GM11168 (cell line): ENCODE measurements around the gene HSDL1.

Experiments
- in situ Hi-C: fragments of 300-500 bp; cut with MboI; formaldehyde crosslinking; loops from one replicate; pipeline ENCODE4 v1.12.0; 2022; ENCODE audit warnings: low sequenced_read_pairs; ENCODE audit not compliant: unreplicated experiment

HSDL1 gene

GRCh38 chr16:84144859-84145639 lies at the start of gene HSDL1, which contains the start of gene DNAAF1:
Gene HSDL1, minus strand, starts transcription at chr16:84145177. Its CDS starts 13,856 bp downstream, at chr16:84131321.
Gene DNAAF1, plus strand, starts transcription at chr16:84145308. Its CDS starts 133 bp downstream, at chr16:84145441.
- in situ Hi-C loops: no loop called here

GRCh38 chr16:84194018-84194417 lies 49.0 kb upstream of the HSDL1 start:
- in situ Hi-C loops: loop anchor here (25.0 kb wide), 1 partner anchor 232 kb away; the partner anchor contains the start of genes NECAB2 and OSGIN1

- in situ Hi-C loops: loop anchor here (25.0 kb wide), 1 partner anchor 231 kb away; the partner anchor contains the start of genes NECAB2 and OSGIN1
These were observed 48.5 kb upstream of the HSDL1 start for GRCh38 chr16:84193480-84193879.

DNA sequence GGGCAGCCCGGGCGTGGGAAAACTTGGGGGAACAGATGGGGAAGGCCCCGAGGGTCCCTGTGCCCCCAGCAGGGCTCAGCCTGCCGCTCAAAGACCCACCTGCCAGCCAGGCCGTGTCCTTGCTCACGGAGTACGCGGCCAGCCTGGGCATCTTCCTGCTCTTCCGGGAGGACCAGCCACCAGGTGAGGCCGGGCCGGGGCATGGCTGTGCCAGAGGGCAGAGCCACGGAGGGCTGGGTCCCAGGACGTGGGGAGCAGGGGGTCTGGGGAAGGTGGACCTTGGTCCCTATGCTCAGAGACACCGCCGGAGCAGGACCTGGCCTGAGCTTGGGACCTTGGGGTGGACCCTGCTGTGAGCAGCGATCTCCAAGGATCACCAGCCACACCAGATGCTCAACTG lies 46.5 kb upstream of the HSDL1 start:
- in situ Hi-C loops: loop anchor here (25.0 kb wide), 1 partner anchor 229 kb away; the partner anchor contains the start of genes NECAB2 and OSGIN1

DNA sequence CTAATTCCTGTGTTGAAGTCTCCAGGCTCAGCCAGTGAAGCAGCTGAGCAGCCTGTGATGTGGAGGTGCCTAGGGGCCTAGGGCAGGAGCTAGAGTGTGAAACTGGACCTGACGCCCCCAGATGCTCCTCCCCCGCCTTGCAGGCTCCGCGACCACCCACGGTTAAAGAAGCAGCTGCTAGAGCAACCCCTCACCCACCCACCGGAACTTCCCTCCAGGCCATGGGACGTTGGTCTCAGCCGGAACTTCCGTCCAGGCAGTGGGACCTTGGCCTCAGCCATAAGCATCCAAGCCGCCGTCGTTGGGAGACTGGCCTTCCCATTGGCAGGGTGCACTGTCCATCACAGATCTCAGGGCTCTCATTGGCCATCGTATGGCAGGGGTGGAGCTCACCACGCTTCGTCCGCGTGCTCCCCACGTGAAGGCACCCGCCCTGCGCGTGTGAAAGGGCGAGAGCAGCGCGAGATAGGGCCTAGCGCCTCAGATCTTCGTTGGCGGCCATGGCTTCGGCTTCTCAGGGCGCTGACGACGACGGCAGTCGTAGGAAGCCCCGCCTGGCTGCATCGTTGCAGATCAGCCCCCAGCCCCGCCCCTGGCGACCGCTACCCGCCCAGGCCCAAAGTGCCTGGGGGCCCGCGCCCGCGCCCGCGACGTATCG lies 45.9 kb upstream of the HSDL1 start, which contains the start of gene ADAD2:
Gene ADAD2 (plus strand): TSS at position 427 of the 658 bp plus-strand sequence. CDS start 74 bp downstream, at position 501.
- in situ Hi-C loops: loop anchor here (25.0 kb wide), 1 partner anchor 229 kb away; the partner anchor contains the start of genes NECAB2 and OSGIN1

GRCh38 chr16:84186685-84187437 lies 41.9 kb upstream of the HSDL1 start, which contains the start of gene TAF1C:
Gene TAF1C, minus strand, starts transcription at chr16:84187057. Its CDS starts 2,069 bp downstream, at chr16:84184988.
- in situ Hi-C loops: loop anchor here (25.0 kb wide), 1 partner anchor 225 kb away; the partner anchor contains the start of genes NECAB2 and OSGIN1

GRCh38 chr16:84184775-84185174 lies 39.8 kb upstream of the HSDL1 start:
- in situ Hi-C loops: loop anchor here (25.0 kb wide), 1 partner anchor 222 kb away; the partner anchor contains the start of genes NECAB2 and OSGIN1

GRCh38 chr16:84183911-84184591 lies 39.1 kb upstream of the HSDL1 start:
- in situ Hi-C loops: loop anchor here (25.0 kb wide), 1 partner anchor 222 kb away; the partner anchor contains the start of genes NECAB2 and OSGIN1

DNA sequence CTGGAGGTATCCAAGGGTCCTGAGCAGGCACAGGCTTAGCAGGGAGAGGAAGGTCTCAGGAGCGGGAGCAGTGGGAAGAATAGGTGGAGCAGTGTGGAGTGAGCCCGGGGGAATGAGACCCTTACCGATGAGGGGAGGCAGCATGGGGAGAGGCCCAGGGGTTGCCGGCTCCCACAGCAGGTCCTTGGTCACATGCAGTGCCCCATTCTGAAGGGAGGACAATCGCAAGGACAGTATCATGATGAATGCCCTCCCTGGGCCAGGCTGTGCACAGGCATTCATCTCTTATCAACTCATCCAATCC lies 38.5 kb upstream of the HSDL1 start:
- in situ Hi-C loops: loop anchor here (25.0 kb wide), 1 partner anchor 221 kb away; the partner anchor contains the start of genes NECAB2 and OSGIN1

DNA sequence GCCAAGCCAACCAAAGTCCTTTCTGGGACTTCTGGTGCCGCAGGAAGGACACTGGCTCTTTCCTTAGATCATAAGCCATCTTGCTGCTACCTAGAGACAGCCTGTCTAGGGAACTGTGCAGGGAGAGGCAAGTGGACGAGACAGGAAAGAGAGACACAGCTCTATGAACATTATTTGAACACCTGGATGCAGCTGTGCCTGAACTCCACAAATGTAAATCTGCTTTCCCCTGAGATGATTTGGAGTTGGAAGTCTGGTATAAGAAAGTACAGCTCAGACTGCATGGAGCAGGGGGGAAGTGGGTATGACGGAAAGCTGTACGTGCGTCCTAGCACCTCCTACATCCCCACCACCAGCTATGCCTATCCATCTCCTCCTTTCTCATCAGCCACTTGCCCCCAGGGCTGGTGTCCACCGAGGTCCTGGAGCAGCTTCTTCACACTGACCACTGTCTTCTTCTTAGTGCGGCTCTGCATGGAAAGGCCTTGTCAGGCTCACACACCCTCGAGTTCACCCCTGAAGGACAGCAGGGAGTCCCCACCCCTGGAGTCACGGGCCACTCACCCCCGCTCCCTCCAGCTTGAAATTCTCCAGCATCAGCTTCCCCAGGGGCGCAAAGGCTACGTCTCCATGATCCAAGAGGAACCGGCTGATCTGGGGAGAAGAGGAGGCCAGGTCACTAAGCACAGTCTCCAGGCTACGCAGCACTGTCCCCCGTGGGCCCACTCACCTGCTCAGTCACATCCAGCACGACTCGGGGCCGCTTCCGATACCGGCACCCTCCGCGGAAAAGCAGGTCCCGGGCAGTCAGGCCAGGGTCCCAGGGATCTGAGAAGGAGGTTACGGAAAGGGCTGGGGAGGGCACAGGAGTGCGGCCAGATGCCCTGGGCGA lies 37.9 kb upstream of the HSDL1 start:
- in situ Hi-C loops: loop anchor here (25.0 kb wide), 1 partner anchor 221 kb away; the partner anchor contains the start of genes NECAB2 and OSGIN1

GRCh38 chr16:84182104-84182503 lies 37.1 kb upstream of the HSDL1 start:
- in situ Hi-C loops: loop anchor here (25.0 kb wide), 1 partner anchor 220 kb away; the partner anchor contains the start of genes NECAB2 and OSGIN1

DNA sequence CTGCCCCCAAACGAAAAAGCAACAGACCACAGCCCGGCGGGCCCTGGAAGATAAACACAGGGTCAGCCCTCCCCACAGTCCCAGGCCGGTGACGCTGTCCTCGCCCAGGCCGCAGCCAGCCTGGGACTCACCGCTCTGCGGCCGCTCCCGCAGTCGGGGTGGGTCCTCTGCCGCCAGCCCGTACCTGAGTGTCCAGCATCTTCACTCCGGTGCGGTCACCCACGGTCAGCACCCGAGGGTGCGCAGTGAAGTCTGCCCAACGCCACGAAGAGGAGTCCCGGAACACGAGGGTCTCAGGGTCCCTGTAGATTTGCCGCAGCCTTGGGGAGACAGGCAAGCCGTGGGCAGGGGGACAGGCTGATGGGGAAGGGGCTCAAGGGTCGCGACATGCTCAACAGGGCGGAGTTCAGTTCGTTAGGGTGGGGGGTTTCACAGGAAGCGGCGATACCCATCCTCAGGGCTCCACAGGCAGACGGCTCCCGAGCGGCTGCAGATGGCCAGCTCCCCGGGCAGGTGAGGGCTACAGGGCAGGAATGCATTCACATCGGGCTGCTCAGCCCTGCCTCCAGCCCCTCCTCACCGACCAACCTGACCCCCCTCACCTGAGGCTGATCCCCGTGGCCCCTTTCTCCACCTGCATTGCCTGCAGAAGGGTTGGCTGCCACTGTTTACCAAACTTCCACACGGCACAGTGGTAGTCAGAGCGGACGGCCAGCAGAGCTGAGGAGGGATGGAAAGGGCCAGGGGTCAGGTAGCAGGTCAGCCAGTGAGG lies 36.4 kb upstream of the HSDL1 start:
- in situ Hi-C loops: loop anchor here (25.0 kb wide), 1 partner anchor 219 kb away; the partner anchor contains the start of genes NECAB2 and OSGIN1

- in situ Hi-C loops: loop anchor here (25.0 kb wide), 1 partner anchor 218 kb away; the partner anchor contains the start of genes NECAB2 and OSGIN1
These were observed 35.7 kb upstream of the HSDL1 start for GRCh38 chr16:84180519-84181140.

DNA sequence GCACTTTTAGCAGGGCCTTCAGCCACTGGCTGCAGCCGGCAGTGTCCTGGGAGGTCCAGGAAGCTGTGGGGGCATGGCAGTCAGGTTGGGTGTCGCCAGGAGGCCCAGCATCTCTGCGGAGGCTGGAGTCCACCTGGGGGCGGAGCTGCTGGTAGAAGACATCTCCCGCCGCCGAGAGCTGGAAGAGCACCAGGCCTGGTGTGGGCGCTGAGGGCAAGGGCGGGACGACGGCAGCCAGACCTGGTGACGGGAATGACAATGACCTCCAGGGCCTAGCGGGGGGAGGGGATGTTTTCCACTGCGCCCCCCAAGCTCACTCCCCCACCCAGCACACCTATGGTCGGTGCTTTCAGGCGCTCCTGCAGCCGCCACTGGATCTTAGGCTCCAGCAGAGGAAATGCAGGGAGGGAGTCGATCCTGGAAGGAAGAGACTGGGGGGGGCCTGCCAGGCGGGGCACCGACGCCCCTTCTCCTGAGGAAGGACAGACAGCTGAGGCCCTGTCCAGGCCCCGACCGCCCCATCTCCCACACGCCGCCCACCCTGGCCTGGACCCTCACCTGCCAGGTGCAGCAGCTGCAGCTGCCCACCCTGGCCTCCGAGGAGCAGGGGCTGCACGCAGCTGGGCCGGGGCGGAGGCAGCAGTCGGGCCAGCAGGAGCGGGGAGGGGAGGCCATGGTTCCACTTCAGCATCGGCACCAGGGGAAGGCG lies 34.8 kb upstream of the HSDL1 start:
- in situ Hi-C loops: loop anchor here (5.0 to 25.0 kb wide), 2 partner anchors 92 to 217 kb away; partner anchors contain the start of genes NECAB2 and OSGIN1

DNA sequence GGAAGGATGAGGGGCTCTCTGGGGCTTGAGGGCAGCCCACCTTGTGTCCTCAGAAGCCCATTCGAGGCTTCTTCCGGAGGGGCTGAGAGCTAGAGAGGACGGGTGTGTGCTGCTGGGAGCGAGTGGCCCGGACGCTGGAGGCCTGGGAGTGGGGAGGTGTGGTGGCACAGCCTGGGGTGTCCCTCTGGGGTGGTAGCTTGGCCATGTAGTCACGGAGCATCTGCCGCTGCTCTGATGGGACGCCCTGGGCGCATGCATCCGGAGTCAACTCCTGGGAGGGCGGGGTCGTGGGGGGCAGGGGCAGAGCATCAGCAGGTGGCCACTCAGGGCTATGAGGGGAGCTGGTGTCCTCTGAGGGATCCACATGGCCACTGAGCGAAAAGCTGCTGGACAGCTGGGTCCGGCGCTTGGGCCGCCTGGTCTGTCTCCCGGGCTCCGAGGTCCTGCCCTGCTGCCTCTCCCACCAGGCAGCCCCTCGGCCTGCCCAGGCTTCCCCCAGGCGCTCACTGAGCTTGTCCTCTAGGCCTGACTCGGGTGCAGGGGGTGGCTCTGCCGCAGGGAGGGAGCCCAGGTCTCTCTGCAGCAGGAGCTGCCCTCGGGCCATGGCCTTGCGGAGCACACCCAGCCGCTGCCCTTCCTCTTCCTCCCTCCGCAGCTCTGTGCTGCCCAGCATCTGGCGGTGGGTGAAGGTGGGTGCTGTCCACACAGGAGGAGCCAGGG lies 34.1 kb upstream of the HSDL1 start:
- in situ Hi-C loops: loop anchor here (5.0 to 25.0 kb wide), 2 partner anchors 92 to 217 kb away; partner anchors contain the start of genes NECAB2 and OSGIN1
